ENCODE results near the gene SKIDA1. TPM values are rescaled to one million over a fixed set of nuclear protein-coding genes. Genes with fewer than 3 reads are reported as not detected.

Gene SKIDA1
- total RNA-seq, 1 donor from 2014 or later = 10.1 TPM

DNA sequence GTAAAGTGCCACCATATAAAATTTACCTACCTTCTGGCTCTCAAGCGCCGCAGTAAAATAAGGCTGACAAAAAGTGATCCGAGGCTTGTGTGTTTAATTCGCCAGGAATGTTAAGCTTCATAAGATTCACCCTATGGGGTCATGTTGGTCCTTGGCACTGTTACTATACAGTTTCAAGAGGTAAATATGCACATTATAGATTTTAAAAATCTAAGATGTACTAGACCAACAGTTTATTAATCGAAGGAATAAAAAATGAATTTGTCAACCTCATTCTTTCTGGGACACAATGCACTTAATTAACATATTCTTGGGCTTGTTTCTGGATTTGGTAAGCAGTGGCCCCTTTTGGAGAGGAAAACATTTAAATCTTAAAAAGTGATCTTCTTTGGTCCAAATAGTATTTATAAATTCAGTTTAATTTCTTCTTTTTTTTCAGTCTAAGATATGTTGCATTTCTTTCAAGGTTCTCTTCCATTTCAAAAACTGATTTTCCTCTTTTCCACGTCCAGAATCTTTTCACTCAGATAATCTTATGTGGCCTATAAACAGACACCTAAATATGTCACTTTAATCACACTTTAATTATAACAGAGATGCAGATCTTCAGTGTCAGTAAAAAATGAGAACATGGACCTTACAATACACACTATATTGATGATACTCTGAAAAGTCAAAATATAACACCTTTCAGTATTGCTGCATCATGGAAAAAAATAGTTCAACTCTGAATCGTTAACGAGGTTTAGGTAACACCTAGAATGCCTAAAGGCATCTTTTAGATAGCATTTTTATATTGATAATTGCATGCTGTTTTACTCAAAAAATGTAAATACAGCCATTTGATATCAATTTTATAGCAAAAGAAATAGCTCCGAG, 3.8 kb upstream of the SKIDA1 start:
- DNase-seq (ENCODE audit: low spot score) = peak; percentile 25

DNA sequence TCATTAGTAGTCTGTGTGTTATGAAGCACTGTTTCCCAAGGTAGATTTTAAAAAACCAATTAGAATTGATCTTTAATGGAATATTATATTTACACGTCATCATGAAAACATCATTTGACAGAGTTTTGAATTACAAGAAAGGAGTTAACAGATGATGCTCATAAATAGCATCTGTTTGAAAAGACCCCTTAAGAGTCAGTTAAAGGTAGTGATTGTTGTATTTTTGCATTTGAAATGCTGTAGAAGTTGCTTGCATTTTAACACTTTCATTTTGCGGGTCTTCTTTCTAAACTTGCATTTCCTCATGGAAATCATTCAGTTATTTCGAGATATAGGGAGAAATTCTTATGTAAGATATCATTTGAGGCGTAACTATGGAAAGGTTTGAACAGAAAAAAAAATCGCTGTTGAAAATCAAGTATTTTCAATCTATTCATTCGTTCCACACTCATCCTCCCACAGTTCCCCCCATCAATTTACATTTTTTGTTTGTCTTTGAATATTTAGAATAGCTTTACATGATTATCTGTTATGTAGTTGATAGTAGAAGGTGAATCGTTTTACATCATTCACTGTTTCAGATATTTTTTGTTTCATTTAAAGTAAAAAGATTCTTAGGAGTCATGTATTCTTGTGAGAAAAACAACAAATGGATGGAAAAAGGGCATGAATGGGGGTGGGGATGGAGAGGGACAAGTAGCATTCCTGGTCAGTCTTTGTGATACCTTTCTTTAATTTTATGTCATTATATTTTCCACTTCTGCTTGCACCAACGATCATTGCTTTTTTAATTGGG, 3.0 kb upstream of the SKIDA1 start:
- DNase-seq (ENCODE audit: low spot score) = peak; percentile 36

DNA sequence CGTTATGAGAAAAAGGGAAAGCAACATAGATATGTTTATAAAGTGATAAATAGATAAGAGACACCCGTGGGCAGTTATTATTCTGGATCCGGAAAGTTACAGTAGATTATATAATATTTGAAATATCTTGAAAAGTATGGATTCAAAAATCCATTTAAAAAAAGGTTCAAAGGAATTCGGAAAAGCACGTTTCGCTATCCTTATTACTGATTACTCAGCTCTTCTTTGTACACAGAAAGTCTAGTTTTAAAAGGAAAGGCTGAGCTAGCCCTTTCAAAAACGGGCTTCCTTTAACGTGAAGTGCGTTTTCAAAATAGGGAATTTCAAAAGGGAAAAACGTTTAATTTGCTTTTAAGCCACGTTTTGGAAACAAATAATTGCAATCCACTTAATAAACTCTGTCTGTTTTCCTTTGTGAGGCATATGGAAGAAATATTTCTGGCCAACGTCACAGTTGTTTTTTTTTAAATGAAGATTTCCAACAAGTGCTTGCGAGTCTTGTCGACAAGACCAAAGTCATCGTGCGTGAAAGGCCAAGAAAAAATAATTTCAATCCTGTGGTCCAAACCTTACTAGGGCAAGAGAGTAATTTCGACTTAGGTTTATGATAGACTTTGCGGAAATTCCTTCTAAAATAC, 2.2 kb upstream of the SKIDA1 start:
- DNase-seq (ENCODE audit: low spot score) = peak; percentile 71

DNA sequence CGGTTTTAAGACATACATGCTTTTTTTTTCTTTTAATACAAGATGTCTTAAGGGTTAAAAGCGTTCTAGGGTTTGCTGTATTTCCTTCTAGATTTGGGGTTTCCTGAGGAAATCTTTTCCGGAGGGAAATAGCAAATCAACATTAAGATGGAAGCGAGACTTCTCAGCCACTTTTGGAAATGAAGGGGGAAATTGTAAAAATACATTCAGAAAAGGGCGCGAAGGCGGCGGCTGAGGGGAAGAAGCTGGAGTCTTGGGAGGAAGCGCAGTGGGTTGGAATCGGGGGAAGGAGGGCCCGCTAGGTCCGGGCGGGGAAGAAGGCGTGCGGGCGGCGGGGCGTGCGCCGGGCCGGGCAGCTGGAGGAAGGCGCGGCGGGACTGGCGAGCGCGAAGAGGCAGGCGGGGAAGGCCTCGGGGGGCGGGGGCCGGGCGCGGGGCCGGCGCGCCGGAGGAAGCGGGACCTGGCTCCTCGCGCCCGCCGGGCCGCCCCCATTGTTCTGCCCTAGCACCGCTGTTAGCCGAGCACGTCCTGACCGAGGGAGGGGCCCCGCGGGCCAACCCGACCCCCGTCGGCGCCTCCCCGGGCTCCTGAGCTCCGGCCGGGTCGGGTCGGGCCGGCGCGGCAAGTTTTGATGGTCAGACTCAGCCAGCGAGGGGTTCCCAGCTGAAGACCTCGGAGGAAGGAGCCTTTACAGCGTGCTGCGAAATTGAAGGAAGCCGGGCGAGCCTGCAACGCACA, 1.5 kb upstream of the SKIDA1 start:
- DNase-seq (ENCODE audit: low spot score) = peak; percentile 78

- DNase-seq (ENCODE audit: low spot score) = peak; percentile 98
Measured at GRCh38 chr10:21526188-21526859, 842 bp upstream of the SKIDA1 start.

DNA sequence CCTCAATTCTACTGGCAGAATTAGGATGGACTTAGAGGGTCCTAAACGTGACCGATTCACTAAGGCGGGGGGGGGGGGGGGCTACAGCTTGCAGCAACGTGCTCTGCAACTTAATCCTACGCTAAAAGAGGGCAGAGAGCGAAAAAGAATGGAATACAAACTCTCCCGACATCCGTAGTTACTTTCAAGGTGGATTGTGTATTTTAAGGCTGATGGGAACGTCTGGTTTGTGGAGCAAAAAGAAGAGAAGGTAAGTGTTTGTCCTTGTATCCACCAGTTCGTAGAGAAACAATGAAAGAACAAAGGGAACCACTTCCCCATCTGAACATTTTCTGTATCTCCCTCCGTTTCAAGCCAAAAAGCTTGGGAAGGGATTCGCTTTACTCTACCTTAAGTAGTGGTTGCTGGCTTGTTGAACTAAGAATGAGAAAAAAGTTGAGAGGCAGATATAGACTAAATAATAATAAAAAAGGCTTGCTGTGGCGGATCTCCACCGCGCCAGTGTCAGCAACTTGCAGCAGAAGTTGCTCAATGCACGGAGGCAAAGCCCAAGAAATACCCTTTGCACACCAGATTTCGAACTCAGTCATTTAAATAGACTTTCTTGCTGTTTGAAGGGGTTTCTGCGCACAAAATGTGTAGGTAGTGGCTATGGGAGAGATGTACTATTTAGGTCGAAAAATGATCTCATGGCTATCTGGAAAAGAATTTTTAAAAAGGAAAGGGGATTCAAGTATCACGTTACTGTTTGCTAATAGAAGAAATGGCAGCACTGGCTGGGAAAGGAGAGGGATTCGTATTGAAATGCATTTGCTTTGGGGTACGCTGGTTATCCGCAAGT, 736 bp downstream of the SKIDA1 start:
- DNase-seq (ENCODE audit: low spot score) = peak; percentile 75

- peak; percentile 28 for DNase-seq (ENCODE audit: low spot score)
Measured at GRCh38 chr10:21524131-21524525, 1.4 kb downstream of the SKIDA1 start.

DNA sequence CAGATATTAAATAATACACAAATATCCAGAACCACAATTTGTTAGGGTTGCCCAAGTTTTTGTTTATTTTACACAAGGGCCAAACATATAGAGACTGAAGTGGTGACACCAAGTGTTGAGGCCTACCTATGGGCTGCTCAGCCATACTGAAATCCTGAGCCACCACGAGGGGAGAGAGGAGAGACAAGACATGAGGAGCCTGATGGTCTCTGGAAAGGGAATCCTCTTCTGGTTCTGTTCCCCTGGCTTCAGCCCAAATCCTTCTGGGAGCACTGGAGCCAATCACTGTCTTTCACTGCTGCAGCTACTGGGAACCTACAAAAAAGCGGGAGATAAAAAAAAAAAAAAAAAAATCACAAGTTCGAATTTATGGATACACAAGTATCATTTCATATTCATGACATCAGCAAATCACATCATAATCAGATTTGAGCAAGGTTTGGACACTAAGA, 1.9 kb downstream of the SKIDA1 start:
- DNase-seq (ENCODE audit: low spot score) = peak; percentile 95

DNA sequence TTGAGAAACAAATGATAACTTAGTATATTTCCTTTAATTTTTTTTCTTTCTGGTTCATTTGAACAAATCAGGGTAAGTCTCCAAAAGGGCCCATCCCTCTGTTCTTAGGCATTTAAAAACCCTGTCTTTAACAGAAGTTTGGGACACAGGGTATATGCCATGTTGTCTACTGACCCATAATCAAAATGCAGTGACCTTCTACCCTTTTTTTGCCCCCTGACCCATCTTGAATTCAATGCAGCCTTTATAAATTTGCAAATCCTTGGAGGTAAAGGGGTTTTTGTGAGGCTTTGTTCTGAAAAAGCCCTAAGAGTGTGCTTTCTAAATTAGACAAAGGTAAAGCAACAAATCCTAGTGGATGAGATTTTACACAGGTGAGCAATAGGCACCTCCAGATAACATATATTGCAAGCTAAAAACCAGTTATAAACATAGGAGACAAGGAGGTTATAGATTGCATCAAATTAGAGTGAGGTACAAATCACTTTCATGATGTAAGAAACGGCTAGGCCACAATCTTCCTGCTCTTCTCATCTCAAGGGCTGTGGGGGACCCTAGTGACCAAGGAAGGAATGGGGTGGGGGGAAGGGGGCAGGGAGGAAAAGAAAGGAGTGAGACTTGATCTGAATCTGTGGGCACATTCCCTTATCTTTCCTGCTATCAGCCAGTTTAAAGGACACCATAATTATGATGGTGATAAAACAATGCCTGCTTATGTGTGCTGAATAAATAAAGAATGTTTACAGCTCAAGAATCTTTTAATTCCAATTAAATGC, 2.7 kb downstream of the SKIDA1 start:
- DNase-seq (ENCODE audit: low spot score) = peak; percentile 18

DNA sequence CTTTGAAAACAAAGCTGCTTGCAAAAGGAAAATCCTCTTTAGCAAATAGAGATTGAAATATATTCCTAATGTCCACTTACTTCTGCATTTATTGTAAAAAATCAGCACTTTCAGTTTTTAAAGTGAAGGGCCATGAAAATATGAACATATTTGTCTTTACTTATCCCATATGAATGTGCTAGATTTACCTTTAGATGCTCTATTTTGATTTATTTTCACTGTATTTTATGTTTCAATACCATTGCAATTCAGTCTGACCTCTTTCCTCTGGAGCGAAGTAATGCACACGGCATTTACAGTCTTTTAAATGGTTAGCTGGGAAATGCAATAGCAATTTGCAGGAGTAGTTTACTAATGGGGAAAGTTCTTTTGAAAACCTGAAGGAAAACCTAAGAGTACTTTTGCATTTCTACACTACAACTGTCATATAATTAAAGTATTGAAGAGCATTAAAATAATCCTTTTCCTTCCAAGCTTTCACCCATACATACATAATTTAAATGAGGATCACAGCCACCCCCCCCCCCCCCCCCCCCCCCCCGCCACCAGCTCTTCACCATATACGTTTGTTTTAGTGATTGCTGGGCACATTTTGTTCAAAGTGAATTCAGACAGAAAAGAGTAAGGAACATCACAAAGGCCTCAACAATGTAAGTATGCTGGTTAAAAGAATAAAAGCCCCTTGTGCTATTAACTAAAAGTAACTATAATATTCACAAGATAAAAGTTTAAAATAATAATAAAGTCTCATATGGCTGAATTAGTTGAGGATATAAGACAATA, 3.5 kb downstream of the SKIDA1 start:
- peak; percentile 54 for DNase-seq (ENCODE audit: low spot score)

GRCh38 chr10:21520949-21521348, 4.5 kb downstream of the SKIDA1 start:
- peak; percentile 22 for DNase-seq (ENCODE audit: low spot score)

DNA sequence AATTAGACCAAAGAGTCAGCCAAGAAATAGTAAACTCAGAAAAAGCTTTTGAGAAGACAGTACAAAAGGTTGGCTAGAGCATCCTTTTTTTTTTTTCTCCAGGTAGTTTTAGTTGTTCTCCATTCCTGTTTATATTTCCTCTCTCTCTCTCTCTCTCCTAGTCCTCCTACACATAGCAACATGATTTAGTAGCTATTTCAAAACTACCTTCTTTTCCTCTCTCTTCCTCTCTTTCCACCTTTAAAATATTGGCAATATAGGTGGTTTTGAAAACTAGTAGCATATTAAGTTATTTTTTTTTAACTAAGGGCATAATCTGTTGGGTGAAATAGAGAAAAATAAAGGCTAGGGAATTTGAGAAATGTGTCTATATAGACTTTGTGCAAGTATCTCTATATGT, 5.0 kb downstream of the SKIDA1 start:
- DNase-seq (ENCODE audit: low spot score) = peak; percentile 17

DNA sequence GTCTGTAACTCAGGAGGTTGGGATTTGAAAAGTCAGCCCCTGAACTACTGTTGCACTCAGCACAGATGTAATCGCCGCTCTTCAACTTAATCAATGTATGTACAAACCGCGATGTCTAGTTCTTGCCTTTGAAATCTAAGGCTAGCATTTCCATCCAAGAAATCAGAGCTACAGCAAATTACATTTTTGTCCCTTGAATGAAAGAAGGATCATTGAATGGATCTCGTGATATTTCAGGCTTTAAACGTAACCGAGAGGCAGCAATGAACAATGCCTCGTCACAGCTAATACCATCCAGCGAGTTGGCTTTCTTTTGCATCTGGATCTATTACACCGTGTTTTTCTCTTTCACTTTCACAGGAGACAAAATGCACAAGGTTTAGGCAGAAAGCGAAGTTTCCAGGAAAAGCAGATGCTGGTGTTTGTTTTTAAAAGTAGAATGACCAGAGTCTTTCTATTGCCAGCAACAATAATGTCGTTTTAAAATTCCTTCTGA, 5.5 kb downstream of the SKIDA1 start:
- DNase-seq (ENCODE audit: low spot score) = peak; percentile 82

- peak; percentile 68 for DNase-seq (ENCODE audit: low spot score)
Measured at GRCh38 chr10:21519397-21519933, 6.0 kb downstream of the SKIDA1 start.

DNA sequence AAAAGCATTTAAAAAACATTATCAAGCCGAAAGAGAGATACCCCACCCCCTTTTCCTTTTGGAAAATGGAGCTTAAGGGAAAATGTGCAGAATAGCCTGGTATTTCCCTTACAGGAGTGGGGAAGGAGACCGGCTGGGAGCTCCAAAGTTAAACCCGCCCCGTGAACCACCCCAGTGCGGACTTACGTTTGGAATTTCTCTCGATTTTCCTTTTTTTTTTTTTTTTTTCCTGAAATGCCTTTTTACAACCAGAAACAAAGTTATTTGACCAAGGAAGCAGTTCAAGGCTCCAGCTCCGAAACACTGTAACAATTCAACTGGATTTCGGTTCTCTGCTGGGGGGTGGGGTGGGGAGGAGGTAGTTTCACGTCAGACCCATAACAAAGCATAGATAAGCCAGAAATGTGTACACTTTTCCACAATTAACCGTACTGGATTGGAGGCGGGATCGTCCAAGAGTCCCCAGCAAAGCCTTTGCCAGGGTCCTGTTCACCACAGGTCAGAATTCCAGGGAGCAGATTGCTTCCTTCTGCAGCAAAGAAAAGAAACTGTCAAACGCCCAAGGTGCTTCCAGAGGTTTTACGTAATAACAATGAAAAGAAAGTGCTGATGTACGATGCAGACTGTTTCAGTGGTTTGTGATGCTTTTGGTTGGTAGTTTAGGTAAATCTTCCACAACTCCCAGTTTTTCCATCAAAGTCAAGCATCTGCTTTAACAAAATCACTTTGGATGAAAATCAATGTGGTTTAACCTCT, 6.7 kb downstream of the SKIDA1 start:
- DNase-seq (ENCODE audit: low spot score) = peak; percentile 86

- DNase-seq (ENCODE audit: low spot score) = no peak
Measured at GRCh38 chr10:21518149-21518640, 7.3 kb downstream of the SKIDA1 start.

Data from umbilical cord (tissue), 2 donors.